Heart left ventricle (tissue), 16 donors: ENCODE measurements around the gene FOXL2NB. TPM values are rescaled to one million over a fixed set of nuclear protein-coding genes. Genes with fewer than 3 reads are reported as not detected.

Source experiments
- ATAC-seq, 4 donors: fragments of 200-7000 bp; cut with Tn5 transposase; one replicate each; pipeline ENCODE4 v1.9.1; 2020 to 2022; ENCODE audit warnings: moderate library complexity in 4 of 4, mild to moderate bottlenecking in 3 of 4, moderate number of reproducible peaks in 1 of 4
- DNase-seq, 5 donors: peaks; one replicate each; pipeline ENCODE4 v3.0.0-alpha.2; 2020
- H3K27ac ChIP-seq, 12 donors: fragments of 200-600 bp; sonication (generic) in 4 of 12; one replicate each; pipeline versions ENCODE4 v1.5.0 to v1.8.0; 2016 to 2022; ENCODE audit warnings: mild to moderate bottlenecking in 2 of 12
- H3K27me3 ChIP-seq, 9 donors: fragments of 200-600 bp; sonication (generic) in 2 of 9; one replicate each; pipeline versions ENCODE4 v1.5.1 to v1.8.0; 2016 to 2022; ENCODE audit warnings: mild to moderate bottlenecking in 3 of 9
- H3K36me3 ChIP-seq, 9 donors: fragments of 200-600 bp; sonication (generic) in 2 of 9; one replicate each; pipeline versions ENCODE4 v1.5.0 to v1.8.0; 2018 to 2022; ENCODE audit warnings: mild to moderate bottlenecking in 2 of 9
- H3K4me1 ChIP-seq, 12 donors: fragments of 200-600 bp; sonication (generic) in 4 of 12; one replicate each; pipeline versions ENCODE4 v1.5.0 to v1.8.0; 2016 to 2022; ENCODE audit warnings: mild to moderate bottlenecking in 3 of 12
- H3K4me3 ChIP-seq, 12 donors: fragments of 200-600 bp; sonication (generic) in 4 of 12; one replicate each; pipeline versions ENCODE4 v1.5.0 to v1.8.0; 2017 to 2022; ENCODE audit warnings: mild to moderate bottlenecking in 9 of 12, moderate library complexity in 4 of 12
- H3K9me3 ChIP-seq, 12 donors: fragments of 200-600 bp; sonication (generic) in 4 of 12; one replicate each; pipeline versions ENCODE4 v1.5.0 to v1.8.0; 2016 to 2022; ENCODE audit warnings: mild to moderate bottlenecking in 1 of 12
- CTCF ChIP-seq, 12 donors: fragments of 200-600 bp; sonication (generic) in 4 of 12; IDR thresholded peaks; one replicate each; pipeline versions ENCODE4 v1.5.0 to v1.8.0; 2018 to 2022; ENCODE audit warnings: antibody characterized with exemption in 12 of 12, mild to moderate bottlenecking in 5 of 12
- POLR2A ChIP-seq, 2 donors: fragments of 450-650 bp; IDR thresholded peaks; one replicate each; pipeline ENCODE4 v1.6.1; 2017; ENCODE audit warnings: antibody characterized with exemption in 2 of 2, mild to moderate bottlenecking in 2 of 2, moderate library complexity in 2 of 2
- WGBS, 4 donors: extraction: QIAGEN DNeasy Blood & Tissue Kit in 2 of 4; methylation state at CpG; one replicate each; pipeline versions ENCODE4 v1.1.5 to v1.1.7; 2013 to 2018; 5-methylcytosine and 5-hydroxymethylcytosine counted together
- intact Hi-C, 10 donors: fragments of 100-400 bp; cut with DNase I; formaldehyde crosslinking; loops; one replicate each; pipeline versions ENCODE4 v1.11.1 to v1.14.2; 2022
- polyA plus RNA-seq, 2 donors: library from polyadenylated mRNA; stranded (reverse); fragments of 200-250 nt; gene quantifications; one replicate each; pipeline ENCODE4 v1.2.3, GENCODE V29; 2013
- total RNA-seq, 9 donors: library from RNA; depleted of rRNA in 2 of 9; stranded (reverse); fragments of >200 nt in 2 of 9; fragmentation: NEBNext Ultra II Directional in 3 of 9; extraction: Animal tissue kit (Norgen Biotek cat#: 25700) in 3 of 9; gene quantifications; one replicate each; pipeline versions ENCODE4 v1.1.0 to v1.2.4, GENCODE V29; 2016 to 2023
- donor health status: ischemic (EF 13 %, LVEDD 7.1; RV severe dilation, severe dysfunction).
- donor health status: healthy with polysubstance abuse.
- donor health status: DM: no; HTN: yes; CAD: no.
- donor health status: DM: no; HTN: no; CAD: no.
- donor health status: ischemic (EF 25% LVEDD 6.9; RV normal size, moderate dysfunction).
- donor health status: ischemic (EF 25% LVEDD 5.7; RV mildly dilated, moderate dysfunction).
- donor health status: healthy.
- donor health status: DM: yes; HTN: yes; CAD: no.
- donor health status: ischemic (EF 35%, LVEDD 5.7; RV mildly dilated, moderate dysfunction).
- donor health status: nonischemic (EF 11% LVEDD 7.7; RV severe dilation, severe dysfunction).
- donor health status: DM: yes; HTN: yes; CAD: no.
- donor health status: PGD.
- donor health status: ischemic (EF 29% LVEDD 5.4; RV normal size, mild dysfunction).
- donor health status: nonischemic (EF 23%, LVEDD 6.1; RV moderate dilation, normal function).

Gene FOXL2NB
- total and polyA plus RNA-seq, 11 donors = 0.25 TPM; not detected in 10

DNA sequence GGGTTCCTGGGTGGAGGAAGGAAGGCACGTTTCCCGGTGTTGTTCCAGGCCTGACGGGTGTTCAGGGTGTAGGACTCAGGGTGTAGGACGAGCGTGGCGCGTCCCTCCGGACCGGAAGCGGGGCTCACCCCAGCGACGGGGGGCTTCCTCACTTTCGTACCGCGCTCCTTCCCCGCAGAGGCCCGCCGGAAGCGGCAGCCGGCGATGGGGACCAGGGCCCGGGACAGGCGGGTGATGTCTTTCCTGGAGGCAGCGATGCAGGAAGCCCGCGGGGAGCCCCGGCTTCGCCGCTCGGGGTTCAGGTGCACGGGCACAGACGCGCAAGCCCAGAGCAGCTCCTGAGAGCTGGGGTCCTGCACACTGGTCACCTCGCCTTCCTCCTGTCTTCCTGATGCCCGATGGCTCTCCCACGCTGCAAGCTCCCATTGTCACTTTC lies 13.4 kb downstream of the FOXL2NB start:
- TF ChIP-seq CTCF (IDR thresholded peaks at IDR 0.05) = no peak
- no peak for TF ChIP-seq POLR2A (IDR thresholded peaks at IDR 0.05)
- no peak overlapping the region for H3K27ac ChIP-seq
- peaks cover 23 to 84% (median 53%) of the 10 kb centered on the region in 9 donors for H3K27me3 ChIP-seq
- no peaks in the 10 kb centered on the region for H3K36me3 ChIP-seq
- ATAC-seq (no peak), DNase-seq (no peak)
- H3K4me1 ChIP-seq = peaks cover 0 to 5% (median 0%) of the 10 kb centered on the region in 12 donors
- intact Hi-C loops = no loop called here
- 3 to 7% (median 5%) methylated on average over 19 to 36 of the region's 36 CpGs for WGBS, 4 donors
- H3K9me3 ChIP-seq = peaks cover 0 to 21% (median 12%) of the 10 kb centered on the region in 12 donors
- no peak overlapping the region for H3K4me3 ChIP-seq

DNA sequence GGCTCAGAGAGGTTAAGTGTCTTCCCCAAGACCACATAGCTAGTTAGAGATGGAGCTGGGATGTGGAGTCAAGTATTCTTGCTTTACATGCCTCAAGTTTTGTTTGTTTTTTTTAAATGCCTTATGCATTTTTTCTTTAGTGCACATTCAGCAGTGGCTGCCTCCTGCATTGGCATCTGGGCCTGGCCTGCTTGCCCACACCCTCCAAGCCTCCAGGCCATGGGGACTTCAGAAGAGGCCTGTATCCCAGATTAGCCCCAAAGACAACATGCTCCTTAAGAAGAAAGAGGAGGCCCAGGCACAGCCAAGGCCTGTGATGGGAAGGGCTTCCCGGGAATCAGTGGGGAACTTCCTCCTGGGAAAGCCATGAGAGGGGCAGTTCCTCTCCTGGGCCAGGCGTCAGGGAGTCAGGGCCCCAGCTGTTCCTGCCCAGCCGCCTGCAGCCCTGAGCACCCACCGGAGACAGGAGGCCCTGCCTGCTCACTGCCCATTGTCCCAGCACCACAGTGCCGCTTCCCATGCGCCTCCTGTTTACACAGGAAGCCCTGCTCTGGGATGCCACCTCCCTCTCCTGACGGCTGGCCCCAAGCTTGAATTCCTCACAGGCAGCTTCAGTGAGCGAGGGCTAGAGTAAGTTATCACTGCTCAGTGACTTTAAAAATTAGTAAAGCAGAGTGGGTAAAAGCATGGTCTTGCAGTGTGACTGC lies 16.0 kb downstream of the FOXL2NB start:
- Histone ChIP-seq H3K4me3 (no peak overlapping the region), H3K4me1 (peaks cover 0 to 5% (median 0%) of the 10 kb centered on the region in 12 donors), H3K27ac (no peak overlapping the region), H3K36me3 (no peaks in the 10 kb centered on the region), H3K9me3 (peaks cover 0 to 29% (median 13%) of the 10 kb centered on the region in 12 donors), H3K27me3 (peaks cover 18 to 64% (median 46%) of the 10 kb centered on the region in 9 donors)
- intact Hi-C loops = no loop called here
- 50 to 59% (median 56%) methylated on average over 1 to 8 of the region's 8 CpGs for WGBS, 4 donors
- no peak for TF ChIP-seq CTCF (IDR thresholded peaks at IDR 0.05)
- TF ChIP-seq POLR2A (IDR thresholded peaks at IDR 0.05) = no peak
- no peak for ATAC-seq
- no peak for DNase-seq

- no peak overlapping the region for H3K27ac ChIP-seq
These were observed 17.2 kb downstream of the FOXL2NB start for GRCh38 chr3:138964264-138964663.

More at GRCh38 chr3:138964264-138964663, 17.2 kb downstream of the FOXL2NB start:
- H3K4me3 ChIP-seq = no peak overlapping the region
- no peak for TF ChIP-seq CTCF (IDR thresholded peaks at IDR 0.05)
- no peak for TF ChIP-seq POLR2A (IDR thresholded peaks at IDR 0.05)
- no peaks in the 10 kb centered on the region for H3K36me3 ChIP-seq
- H3K27me3 ChIP-seq = peaks cover 15 to 54% (median 39%) of the 10 kb centered on the region in 9 donors
- peaks cover 0 to 5% (median 0%) of the 10 kb centered on the region in 12 donors for H3K4me1 ChIP-seq
- H3K9me3 ChIP-seq = peaks cover 0 to 29% (median 13%) of the 10 kb centered on the region in 12 donors
- DNase-seq (no peak), ATAC-seq (no peak)
- intact Hi-C loops = no loop called here
- 91 to 95% (median 92%) methylated on average over 2 of the region's 2 CpGs for WGBS, 4 donors
